ENCODE data around the gene MACROD2.

DNA sequence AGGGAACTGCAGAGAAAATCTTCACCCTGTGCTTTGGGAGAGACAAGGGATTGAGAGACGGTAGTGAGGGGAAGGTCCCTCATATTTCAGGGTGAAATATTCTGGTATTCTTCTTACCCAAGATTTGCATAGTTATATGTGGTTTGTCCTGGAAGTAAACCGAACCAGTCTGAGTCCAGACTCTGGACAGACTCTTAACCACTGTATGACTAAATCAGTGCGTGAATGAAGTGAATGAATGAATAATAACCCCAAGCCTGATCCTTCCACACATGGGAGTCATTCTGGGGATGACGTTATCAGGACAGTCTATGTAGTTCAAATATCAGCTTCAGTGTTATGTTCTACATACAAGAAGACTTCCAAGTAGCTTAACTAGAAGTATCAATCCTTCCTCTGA, 1887.2 kb downstream of the MACROD2 start:
- TF ChIP-seq SMC3 (conservative IDR thresholded peaks at IDR 0.05; ENCODE audit: poor library complexity) (no peak), CTCF (IDR thresholded peaks at IDR 0.05; ENCODE audit: poor library complexity, severe bottlenecking) (no peak), EP300 (conservative IDR thresholded peaks at IDR 0.05; ENCODE audit: poor library complexity, severe bottlenecking) (no peak), POLR2AphosphoS5 (IDR thresholded peaks at IDR 0.05) (no peak), TAF1 (IDR thresholded peaks at IDR 0.05; ENCODE audit: low read depth) (no peak), EZH2 (IDR thresholded peaks at IDR 0.05; ENCODE audit: borderline replicate concordance, insufficient read depth, low read length, poor library complexity, severe bottlenecking) (no peak)
